GM19238 (cell line): ENCODE results near the gene RAB26.
"Not testable (repeated sequence)": the region's sequence is repeated elsewhere in the genome, so short reads cannot be mapped to it uniquely, and the experiment has no call there.

Source experiments
- DNase-seq: peaks from one replicate; pipeline ENCODE4 v3.0.0; 2011; ENCODE audit warnings: low spot score; ENCODE audit not compliant: insufficient read length

Gene RAB26, protein sequence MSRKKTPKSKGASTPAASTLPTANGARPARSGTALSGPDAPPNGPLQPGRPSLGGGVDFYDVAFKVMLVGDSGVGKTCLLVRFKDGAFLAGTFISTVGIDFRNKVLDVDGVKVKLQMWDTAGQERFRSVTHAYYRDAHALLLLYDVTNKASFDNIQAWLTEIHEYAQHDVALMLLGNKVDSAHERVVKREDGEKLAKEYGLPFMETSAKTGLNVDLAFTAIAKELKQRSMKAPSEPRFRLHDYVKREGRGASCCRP

DNA sequence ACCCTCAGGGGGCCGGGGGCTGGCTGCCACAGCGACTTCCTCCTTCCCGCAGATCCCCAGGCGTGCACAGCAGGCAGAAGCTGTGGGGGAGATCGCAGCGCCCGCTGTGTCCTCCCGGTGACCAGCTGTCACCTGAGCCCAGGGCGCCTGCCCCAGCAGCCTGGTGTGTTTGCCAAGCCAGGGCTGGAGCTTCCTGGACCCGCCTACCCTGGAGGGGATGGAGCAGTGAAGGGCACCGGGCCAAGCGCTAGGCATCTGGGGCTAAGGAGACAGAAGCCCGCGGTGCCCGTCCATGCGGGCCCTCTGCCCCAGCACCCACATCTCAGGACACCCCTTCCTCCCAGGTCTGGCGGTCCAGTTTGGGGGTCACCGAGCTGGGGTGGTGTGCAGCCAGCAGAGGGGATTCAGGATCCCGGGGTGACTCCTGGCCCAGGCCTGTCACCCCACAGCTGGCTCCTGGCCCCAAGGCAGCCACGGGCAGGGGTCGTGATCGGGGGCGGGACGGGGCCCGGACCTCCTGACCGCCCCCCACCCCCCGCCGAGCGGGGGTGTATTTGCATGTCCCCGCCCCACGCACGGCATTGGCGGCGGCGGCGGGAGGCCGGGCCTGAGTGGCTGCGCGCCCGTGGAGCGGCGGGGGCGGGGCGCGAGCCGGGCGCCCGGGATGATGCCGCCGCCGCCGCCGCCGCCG is at the start of gene RAB26:
RAB26 (plus strand) TSS at position 645 of the 691 bp plus-strand sequence. CDS start 159 bp downstream, outside the sequence.
- DNase-seq: no peak

DNA sequence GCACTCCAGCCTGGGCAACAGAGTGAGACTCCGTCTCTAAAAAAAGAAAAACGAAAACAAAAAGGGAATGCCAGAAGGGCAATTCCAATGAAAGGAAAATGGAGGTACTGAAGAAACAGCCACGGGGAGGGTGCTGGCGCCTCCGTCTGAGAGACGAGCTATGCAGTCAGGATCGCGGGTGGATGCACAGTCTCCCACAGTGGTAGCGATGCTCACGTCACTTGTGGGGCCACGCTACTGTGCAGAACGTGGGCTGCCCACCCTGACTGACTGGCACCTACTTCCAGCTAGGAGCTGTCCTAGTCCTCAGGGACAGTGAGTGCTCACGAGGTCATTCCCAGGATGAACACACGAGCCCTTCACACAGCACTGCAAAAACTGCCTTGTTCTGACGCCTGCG is 46.8 kb upstream of the RAB26 start:
- DNase-seq: not testable (repeated sequence)

DNA sequence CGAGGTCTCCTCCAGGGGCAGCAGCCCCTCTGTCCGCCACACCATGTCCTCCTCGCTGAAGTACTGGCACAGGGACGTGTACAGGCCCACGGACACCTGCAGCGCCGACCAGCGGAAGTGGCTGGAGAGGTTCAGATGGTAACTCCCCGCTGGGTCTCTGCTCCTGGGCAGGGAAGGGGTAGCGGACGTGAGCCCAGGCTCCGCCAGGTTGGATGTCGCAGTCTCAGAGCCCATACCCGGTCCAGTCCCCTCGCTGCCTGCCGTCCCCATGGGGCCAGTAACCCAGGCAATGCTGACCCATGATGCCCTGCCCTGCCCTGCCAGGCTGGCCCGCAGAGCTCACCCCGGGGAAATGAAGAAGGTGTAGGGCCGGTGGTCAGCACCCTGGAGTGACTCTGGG is 46.0 kb upstream of the RAB26 start:
- DNase-seq: no peak

DNA sequence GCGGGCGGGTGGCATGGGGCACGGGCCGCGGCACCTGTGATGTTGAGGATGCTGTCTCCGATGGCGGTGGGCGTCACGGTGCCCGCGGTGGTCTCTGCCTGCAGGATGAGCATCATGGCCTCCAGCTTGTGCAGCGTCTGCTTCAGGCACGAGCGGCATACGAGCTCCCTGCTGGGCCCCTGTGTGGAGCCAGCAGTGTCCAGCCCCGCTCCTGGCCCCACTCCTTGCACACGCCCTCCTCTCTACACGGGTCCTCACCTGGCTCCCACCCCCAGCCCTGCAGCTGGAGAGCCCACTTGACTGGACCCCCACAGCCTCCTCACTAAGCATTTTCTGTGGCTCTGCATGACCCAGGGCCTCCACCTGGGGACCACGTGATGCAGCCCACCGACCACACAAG is 44.0 kb upstream of the RAB26 start:
- not testable (repeated sequence) for DNase-seq

DNA sequence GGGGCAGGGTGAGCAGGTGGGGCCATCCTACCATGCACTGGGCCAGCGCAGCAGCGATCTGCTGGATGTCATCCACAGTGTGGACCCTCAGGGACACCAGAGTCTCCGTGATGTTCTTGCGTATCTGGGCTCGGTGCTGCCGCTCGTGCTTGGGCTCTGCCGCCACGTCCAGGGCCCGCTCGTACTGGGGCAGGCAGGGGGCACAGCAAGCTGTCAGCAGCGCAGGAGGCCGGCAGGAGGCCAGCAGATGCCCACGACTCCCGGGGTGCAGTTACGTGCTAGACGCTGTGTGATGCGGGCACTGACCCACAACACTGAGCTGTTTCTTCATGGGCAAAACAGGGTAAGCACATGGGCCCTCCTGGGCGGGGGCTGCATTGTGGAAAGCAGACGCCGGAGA is 43.1 kb upstream of the RAB26 start:
- DNase-seq: not testable (repeated sequence)

DNA sequence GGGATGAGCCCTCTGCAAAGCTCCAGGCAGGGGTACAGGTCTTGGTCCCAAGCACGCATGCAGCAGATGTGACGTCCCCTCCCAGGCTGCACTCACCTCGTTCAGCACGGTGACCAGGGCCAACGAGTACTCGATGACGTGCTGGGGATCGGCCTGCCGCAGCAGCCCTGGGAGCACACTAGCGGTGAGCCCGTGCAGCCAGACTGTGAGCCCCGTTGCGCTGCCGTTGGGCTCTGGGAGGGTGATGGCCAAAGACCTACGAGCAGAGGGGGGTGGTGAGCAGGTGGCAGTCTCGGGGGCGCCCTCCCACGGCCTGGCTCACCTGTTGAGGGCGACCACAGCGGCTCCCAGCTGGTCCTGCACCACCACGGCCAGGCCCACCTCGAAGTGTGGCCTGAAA is 42.7 kb upstream of the RAB26 start:
- DNase-seq: not testable (repeated sequence)

DNA sequence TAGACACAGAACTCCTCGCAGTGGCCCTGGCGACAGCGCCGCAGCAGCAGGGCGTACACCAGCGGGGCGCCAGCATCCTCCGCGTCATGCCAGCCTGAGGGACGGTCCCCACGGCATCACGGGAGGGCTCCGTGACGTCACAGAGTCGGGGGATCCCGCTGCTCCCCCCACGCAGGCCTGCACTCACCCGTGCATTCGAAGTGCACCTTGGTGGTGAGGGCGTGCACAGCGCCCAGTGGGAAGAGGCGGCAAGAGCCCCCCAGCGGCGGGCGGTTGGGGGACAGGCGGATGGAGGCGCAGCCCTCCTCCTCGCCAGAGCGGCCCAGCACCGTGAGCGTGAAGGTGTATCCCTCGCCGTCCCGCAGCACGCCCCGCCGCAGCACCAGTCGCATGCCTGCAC is 42.2 kb upstream of the RAB26 start:
- DNase-seq: not testable (repeated sequence)

DNA sequence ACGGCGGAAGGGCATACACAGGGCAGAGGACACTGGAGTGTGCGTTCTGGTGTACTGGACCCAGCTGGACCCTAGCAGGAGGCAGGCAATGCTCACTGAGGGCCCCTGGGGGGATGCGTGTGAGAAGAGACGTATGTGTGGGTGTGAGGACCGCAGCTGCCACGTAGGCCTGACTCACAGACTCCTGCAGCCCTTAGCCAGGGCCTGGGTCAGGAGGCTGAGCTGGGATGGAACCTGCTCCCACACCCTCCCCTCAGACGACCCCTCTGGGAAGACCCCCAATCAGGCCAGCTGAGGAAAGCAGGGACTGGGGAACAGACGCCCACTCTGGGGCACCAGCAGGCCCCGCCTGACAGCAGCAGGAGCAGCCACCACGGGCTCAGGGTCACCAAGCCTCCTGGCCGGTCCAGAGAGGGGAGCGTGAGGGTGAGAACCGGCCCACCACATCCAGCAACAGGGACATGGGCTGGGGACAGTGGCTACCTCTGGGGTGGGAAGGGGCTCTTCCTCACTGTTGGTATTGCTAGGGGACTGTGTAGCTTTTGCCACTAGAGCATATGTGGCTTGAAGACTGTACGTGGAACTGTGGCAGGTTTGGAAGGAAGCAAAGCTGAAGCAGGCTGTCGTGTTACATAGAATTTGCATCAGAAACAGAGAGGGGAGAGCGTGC is 41.2 kb upstream of the RAB26 start:
- not testable (repeated sequence) for DNase-seq

DNA sequence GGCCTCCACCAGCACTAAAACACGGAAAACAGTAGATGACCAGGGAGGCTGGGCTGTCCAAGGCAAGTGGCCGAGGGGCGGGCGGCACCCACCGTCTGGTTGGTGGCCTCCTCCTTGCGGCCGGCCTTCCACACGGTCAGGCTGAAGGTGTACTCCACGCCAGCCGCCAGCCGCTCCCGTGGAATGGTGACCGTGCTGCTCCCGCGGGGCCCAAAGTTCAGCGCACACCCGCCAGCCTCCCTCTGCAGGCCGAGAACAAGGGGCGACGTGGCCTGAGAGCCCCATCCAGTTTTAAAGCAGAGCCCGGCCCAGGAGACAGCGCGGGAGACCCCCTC is 40.7 kb upstream of the RAB26 start:
- DNase-seq: not testable (repeated sequence)

DNA sequence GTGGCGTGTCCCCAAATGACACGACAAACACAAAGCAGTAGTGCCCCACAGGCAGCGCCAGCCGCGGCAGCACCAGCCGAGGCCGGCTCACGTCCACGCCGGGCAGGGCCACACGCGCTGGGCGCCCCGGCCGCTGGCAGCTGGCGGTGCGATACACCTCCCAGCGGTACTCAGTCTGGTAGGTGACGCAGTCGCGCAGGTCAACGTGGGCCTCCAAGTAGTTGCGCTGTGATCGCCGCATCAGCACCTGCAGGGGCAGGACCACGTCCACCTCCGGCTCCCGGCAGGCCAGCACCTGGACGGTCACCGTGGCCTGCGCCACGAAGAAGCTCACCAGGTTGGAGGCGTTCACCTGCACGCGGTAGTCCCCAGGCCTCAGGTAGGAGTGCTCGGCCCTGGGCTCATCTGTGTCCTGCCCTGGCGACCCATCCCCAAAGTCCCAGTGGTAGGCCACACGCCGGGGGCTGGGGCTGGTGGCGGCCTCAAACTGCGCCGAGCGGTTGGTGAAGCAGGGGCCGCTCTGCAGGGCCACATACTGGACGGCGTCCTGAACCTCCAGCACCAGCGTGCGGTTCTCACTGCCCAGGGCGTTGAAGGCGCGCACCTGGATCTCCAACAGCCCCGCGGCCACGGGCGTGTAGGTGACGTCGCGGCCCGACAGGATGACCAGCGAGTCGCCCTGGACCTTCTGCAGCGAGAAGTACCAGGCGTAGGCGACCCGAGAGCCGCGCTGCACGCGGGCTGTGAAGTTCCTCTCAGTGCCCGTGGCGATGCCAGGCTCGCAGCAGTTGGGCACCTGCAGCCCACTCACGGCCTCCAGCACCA is 39.8 kb upstream of the RAB26 start:
- DNase-seq: not testable (repeated sequence)

DNA sequence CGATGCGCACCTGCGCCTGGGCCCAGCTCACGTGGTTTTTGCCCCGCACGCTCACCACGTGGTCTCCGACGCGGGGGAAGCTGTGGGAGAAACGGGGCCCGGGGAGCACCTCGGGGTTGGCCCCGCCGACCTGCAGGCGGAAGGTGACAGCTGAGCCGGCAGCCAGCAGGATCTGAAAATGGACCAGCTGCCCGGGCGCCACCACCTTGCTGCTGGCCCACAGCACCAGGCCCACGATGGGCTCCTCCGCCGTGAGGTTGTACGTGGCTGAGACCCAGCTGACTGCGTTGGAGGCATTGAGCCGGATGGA is 39.2 kb upstream of the RAB26 start:
- not testable (repeated sequence) for DNase-seq

DNA sequence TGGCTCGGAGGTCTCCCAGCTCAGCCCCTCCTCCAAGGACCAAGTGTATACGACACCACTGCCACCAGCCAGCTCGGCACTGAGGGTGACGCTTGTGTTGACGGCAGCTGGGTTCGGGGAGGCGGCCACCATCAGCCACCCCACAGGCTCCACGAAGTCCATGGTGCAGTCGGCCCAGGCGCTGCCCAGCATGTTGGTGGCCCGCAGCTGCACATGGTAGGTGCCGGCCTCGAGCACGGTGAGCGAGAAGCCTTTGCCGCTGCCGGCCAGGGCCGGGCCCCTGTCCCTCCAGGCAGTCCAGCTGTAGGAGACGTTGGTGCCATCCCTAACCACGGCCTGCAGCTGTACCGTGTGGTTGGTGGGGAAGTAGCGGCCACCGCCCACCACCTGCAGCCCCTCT is 38.6 kb upstream of the RAB26 start:
- DNase-seq: not testable (repeated sequence)

DNA sequence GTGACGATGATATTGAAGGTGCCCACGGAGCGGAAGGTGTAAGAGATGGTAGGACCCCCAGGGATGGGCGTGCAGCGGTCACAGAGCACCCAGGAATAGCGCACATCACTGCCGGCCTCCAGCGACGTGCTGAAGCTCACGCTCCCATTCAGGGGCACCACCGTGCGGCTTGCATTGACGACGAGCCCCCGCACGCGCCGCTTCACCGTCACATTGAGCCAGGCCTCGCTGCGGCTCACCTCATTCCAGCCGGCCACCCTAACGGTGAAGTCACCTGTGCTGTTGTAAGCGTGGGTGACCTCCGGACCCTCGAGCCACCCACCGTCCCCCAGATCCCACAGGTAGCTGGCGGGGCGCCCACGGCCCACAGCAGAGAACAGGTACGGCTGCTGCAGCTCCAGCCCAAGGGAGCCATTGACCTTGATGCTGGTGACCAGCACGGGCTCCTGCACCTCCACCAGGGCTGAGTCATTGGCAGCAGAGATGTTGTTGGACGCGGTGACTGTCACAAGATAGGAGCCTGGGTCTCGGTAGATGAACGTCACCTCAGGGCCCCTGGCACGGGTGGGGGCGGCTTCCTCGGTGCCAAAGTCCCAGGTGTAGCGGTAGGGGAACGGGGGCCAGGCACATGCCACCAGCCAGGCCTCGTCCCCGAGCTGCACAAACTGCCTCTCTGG is 38.0 kb upstream of the RAB26 start:
- not testable (repeated sequence) for DNase-seq

DNA sequence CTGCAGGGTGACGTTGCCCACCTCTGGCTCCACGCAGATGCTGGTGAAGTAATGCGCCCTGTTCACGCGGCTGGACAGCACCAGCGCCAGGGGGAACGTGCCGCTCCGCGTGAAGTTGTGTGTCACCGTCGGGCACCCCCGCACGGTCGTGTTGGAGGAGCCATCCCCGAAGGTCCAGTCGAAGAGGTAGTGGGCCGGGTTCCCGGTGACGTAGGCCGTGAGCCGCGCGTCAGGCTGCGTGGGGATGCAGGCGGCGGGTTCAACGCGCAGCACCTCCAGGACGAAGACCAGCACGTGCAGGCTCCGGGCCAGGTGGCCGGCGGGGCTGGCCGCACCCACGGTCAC is 37.4 kb upstream of the RAB26 start:
- DNase-seq: not testable (repeated sequence)

DNA sequence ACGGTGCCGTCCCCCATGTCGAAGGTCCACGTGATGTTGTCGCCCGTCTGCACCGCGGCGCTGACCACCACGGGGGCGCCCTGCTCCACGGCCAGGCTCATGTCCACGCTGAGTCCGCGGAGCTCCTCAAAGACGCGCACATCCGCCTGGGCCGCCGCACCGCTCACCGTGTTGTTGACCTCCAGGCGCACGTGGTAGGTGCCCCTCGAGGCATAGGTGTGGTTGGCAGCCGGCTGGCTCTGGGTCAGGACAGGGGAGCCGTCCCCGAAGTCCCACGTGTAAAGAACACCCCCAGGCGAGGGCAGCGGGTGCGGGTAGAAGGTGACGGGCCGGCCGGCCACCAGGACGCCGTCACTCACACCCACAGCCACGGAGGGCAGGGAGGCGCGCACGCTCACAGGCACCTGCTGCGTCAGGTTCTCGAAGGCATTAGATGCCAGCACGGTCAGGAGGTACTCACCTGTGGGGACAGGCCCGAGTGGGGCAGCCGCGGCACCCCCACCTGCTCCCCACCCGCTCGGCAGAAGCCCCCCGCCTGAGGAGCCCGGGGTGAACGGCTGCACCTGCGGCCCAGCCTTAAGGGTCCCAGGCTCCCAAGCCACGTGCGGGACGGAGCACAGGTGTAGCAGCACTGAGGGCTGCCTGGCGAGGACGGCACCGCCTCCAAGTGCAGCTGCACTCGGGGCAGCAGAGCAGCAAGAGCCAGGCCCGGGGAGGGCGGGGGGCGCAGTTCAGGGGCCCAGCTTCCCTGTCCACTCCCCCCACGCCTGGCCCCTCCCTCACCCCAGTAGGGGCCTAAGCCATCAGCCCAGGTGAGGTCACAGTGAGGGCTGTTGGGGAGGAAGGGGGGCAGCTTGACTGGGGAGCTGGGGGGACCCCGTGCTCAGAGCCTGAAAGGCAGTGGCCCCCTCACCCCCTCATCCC is 36.8 kb upstream of the RAB26 start:
- not testable (repeated sequence) for DNase-seq

DNA sequence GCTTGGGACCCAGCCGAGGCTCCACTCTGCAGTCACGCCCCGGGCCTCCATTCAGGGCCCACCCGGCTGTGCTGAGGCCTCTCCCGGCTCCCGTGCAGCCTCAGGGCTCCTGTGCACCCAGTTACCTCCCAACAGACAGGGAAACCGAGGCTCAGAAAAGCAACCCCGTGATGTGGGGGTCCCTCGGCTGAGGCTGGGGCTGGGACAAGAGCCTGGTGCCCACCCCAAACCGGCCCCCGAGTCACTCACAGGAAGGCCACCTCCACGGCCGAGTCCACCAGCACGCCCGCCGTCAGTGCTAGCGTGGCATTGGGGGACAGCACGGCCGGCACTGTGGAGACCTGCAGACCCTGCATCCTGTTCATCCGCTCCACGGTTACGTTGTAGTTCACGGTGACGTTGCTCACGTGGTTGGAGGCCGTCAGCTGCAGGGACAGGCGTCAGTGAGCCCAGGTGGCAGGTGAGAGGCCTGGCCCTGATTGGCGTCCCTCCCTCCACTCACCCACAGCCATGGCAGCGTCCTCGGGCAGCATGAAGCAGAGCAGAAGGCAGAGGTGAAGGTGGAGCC is 35.8 kb upstream of the RAB26 start:
- DNase-seq: not testable (repeated sequence)

DNA sequence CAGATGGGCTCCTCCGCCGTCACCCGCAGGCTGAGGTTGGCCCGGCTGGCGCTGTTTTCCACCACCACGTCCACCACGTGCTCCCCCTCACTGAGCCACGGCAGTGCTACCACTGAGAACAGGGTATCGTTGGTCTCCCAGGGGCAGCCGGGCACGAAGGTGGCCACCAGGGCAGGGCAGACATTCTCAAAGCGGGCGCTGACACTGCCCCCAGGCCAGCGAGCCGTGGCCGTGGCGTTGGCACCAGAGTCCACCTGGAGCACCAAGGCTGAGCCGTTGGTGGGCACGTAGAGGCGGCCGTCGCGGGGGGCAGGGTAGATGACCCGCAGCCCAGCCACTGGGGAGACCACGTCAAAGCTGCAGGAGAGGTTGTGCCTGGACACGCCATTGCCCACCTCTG is 34.2 kb upstream of the RAB26 start:
- DNase-seq: not testable (repeated sequence)

DNA sequence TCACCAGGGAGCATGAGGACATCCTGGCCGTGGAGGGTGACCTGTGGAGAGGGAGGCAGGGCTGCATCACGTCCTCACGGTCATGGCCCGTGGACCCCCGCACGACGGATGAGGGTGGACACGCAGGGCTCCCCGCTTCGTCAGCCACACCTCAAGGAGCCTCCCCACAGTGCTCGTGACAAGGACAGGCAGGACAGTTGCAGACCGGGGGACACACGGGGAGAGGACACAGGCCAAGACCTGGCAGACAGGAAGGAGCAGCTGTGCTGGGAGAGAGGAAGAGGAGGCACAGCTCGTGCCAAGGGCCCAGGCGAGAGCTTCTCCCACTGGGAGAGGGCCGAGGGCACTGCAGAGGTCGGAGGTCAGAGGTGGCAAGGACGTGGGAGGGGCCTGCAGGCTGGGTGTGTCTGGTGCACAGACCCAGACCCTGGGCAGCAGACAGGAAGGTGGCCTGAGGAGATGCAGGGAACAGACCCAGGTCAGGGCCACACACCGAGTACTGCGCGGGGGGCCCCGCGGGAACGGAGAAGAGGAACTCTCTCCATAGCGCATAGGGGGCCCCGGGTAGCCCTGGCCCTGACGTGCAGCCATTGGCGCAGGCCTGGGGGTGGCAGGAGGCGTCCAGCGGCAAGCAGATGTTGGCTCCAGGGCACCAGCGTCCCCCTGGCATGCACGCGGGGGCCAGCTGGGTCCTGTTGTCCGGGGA is 33.4 kb upstream of the RAB26 start:
- not testable (repeated sequence) for DNase-seq

DNA sequence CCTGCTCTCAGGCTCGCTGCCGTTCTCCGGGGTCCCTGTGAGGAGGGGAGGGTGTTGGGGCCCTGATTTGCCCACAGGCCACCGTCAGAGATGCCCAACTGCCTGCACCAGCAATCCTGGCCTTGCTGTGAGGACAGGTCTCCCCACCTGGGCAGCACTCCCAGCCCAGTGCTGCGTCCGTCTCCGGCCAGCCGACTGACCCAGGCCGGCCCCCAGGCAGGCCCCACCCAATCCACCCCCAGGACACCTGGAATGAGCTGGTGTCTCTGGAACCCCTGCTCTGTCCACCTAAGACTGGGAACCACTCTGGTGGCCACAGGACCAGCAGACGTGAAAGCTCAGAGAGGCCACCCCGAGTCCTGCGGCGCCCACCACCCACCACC is 32.8 kb upstream of the RAB26 start:
- DNase-seq: no peak
